Ectodermal cell (in vitro differentiated cells): ENCODE results near the gene FH.

Source experiments
- H3K27ac ChIP-seq: 2 replicates; pipeline ENCODE4 v1.7.0; 2013; ENCODE audit warnings: mild to moderate bottlenecking, low read depth, low read length; ENCODE audit not compliant: insufficient read depth, poor library complexity, severe bottlenecking
- H3K27me3 ChIP-seq: 2 replicates; pipeline ENCODE4 v1.7.0; 2013; ENCODE audit warnings: mild to moderate bottlenecking, low read length; ENCODE audit not compliant: insufficient read depth, control insufficient read depth, poor library complexity, severe bottlenecking
- H3K36me3 ChIP-seq: one replicate; pipeline ENCODE4 v1.7.0; 2013; ENCODE audit warnings: low read length; ENCODE audit not compliant: control insufficient read depth, insufficient read depth
- H3K4me1 ChIP-seq: one replicate; pipeline ENCODE4 v1.7.0; 2013; ENCODE audit warnings: low read length; ENCODE audit not compliant: control insufficient read depth, insufficient read depth
- H3K4me3 ChIP-seq: 2 replicates; pipeline ENCODE4 v1.7.0; 2013; ENCODE audit warnings: low read depth, low read length, control low read depth; ENCODE audit not compliant: insufficient read depth
- H3K9me3 ChIP-seq: 2 replicates; pipeline ENCODE4 v1.7.0; 2013; ENCODE audit warnings: mild to moderate bottlenecking, low read length, moderate library complexity; ENCODE audit not compliant: control insufficient read depth
- WGBS, 2 experiments: methylation state at CpG; one replicate each; pipeline ENCODE4 v1.1.7; 2013; ENCODE audit warnings: missing lambda C conversion rate in 2 of 2; 5-methylcytosine and 5-hydroxymethylcytosine counted together

FH gene

DNA sequence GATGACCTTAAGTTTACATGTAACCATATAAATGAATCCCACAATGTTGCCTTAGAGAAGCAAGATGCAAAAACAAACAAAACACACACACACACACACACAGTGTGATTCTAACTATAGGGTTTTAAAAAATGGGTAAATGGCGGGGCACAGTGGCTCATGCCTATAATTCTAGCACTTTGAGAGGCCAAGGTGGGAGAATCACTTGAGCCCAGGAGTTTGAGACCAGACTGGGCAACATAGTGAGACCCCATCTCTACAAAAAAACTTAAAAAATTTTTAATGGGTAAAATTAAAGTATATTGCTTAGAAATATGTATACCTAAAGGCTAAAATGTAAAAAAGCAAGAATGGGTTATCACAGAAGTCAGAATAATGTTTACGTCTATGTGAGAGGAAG is 28.5 kb upstream of the FH start:
- Histone ChIP-seq H3K9me3 (no peaks in the 10 kb centered on the region), H3K4me3 (no peak overlapping the region), H3K27ac (no peak overlapping the region), H3K4me1 (no peaks in the 10 kb centered on the region), H3K27me3 (no peaks in the 10 kb centered on the region), H3K36me3 (no peaks in the 10 kb centered on the region)
- WGBS, 2 experiments, result 87 to 94% methylated on average over 2 of the region's 2 CpGs

DNA sequence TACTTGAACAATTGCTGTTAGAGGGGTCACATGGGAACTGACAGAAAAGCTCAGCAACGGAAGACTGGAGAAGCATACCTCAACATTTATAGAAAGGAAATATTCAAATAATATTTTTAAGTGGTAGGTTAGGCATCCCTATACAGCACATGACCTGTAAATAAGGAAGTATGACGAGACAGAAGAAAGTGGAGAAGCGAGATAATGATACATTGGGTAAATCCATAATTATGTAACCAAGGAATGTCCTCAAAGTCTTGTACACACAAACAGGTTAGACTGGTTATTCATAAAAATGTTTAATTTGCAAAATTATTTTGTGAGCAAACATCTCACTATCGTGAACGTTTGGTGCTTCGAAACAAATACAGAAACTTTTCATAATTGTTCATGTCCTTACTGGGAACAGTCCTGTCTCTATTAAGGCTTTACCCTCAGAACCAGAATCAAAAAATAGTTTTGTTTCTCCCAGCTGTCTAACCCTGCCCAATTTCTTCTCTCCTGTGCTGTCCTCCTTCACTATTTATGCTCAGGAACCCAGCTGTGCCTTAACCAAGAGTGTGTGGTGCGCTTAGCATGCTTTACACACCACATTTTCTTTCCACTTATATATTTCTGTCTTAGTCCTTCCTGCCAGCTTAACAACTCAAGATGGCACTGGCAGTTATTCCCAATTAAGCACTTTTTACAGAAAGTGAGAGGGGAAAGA is 22.8 kb upstream of the FH start:
- WGBS, 2 experiments, result 92 to 96% methylated on average over 4 to 7 of the region's 7 CpGs

DNA sequence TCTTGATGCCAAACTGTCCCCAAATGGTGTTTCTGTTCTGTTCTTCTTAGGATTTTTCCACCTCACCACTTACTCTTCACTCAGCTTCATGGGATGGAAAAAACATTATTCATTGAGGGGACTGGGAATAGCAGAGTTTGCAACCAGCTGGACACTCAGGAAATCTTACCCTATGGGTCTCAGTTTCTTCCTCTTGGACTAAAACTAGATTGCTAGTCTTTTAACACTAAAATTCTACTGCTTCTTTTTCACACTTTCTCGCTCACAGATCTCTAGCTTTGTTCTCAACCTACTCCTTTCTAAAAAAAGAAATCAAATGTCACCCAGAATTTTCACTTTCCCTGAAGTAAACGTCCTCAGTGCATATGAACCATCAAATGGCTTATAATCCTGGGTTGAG is 17.4 kb upstream of the FH start:
- Histone ChIP-seq H3K36me3 (no peaks in the 10 kb centered on the region), H3K4me3 (no peak overlapping the region)
- WGBS, 2 experiments, result 90 to 94% methylated on average over 2 of the region's 2 CpGs

More for the DNA sequence above, 22.8 kb upstream of the FH start:
- H3K27me3 ChIP-seq, result no peaks in the 10 kb centered on the region
- no peaks in the 10 kb centered on the region for H3K4me1 ChIP-seq
- H3K9me3 ChIP-seq, result no peaks in the 10 kb centered on the region
- H3K4me3 ChIP-seq, result no peak overlapping the region
- H3K27ac ChIP-seq, result no peak overlapping the region
- H3K36me3 ChIP-seq, result no peaks in the 10 kb centered on the region

DNA sequence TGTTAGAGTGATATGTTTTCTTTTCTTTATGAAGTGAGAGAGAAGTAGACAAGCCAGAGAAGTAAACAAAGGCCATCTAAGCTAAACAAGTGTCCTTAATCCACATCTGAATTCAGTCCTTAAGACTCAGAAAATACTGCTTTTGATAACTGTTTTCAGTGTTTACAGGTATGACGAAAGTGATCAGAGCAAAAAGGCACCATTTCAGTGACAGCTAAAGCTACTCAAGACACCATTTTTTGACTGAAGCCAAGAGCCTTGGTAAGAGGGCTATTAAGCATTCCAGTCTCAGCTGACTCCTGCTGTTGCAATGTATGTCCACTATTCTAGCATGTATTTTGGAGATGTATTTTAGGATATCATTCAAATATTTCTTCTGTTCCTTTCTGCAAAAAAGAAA is 16.7 kb upstream of the FH start:
- no peaks in the 10 kb centered on the region for H3K9me3 ChIP-seq
- 89 to 100% methylated on average over 1 of the region's 1 CpG for WGBS, 2 experiments
- no peak overlapping the region for H3K4me3 ChIP-seq
- no peak overlapping the region for H3K27ac ChIP-seq
- H3K4me1 ChIP-seq, result no peaks in the 10 kb centered on the region
- no peaks in the 10 kb centered on the region for H3K36me3 ChIP-seq
- H3K27me3 ChIP-seq, result no peaks in the 10 kb centered on the region

More for the DNA sequence above, 17.4 kb upstream of the FH start:
- Histone ChIP-seq H3K4me1 (no peaks in the 10 kb centered on the region), H3K27me3 (no peaks in the 10 kb centered on the region), H3K27ac (no peak overlapping the region), H3K9me3 (no peaks in the 10 kb centered on the region)

DNA sequence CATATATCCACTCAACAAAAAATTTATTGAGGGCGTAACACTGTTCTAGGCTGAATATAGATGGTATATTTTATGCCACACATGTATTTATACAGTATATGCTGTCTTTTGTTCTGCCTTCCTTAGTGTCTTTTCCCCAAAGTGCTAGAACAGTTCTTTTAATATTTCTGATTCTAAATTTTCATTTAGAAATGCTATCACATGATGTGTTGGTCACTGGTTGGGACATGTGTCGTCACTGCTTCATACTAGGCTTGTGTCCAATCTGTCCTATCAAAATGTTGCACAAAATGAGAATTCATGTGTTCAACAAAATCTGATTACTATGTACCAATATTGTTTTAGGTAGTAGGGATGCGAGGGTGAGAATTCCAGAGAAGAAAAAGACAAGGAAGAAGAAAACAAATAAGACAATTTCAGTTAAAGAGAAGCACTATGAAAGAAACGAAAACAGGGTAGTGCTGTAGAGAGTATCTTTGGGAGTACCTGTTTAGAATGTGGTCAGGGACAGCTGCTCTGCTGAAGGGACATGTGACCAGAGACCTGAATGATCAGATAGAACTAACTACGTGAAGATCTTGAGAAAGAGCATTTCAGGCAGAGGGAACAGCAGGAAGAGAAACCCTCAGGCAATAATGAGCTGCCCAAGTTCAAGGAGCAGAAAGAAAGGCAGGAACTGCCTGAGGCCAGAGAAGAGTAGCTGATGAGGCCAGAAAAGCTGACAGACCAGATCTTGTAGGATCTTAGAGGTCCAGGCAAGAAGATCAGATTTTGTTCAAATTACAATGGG is 14.0 kb upstream of the FH start:
- no peak overlapping the region for H3K4me3 ChIP-seq
- no peaks in the 10 kb centered on the region for H3K36me3 ChIP-seq
- 80 to 87% methylated on average over 4 of the region's 5 CpGs for WGBS, 2 experiments
- H3K4me1 ChIP-seq, result no peaks in the 10 kb centered on the region
- no peak overlapping the region for H3K27ac ChIP-seq
- no peaks in the 10 kb centered on the region for H3K27me3 ChIP-seq
- no peaks in the 10 kb centered on the region for H3K9me3 ChIP-seq

DNA sequence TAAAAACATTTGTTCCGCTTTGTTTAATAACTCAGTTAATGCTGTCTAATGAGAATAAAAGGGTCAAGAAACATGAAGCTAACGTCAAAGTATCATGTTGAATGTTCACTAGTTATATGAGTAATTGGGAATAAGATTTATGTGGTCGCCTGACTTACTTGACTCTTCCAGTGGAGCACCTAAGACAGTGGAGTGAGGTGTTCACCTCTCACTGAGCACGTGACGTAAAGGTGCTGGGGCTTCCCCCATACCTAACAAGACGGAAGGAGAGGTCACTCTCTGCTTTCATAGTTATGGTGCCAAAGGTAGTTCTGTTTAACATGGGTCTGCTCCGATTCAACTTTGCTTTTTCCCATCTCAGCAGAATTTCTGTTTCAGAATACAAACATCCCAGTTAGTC is 13.3 kb upstream of the FH start:
- H3K4me1 ChIP-seq, result no peaks in the 10 kb centered on the region
- no peaks in the 10 kb centered on the region for H3K36me3 ChIP-seq
- H3K4me3 ChIP-seq, result no peak overlapping the region
- H3K27me3 ChIP-seq, result no peaks in the 10 kb centered on the region
- WGBS, 2 experiments, result 91 to 92% methylated on average over 7 of the region's 7 CpGs
- no peak overlapping the region for H3K27ac ChIP-seq
- H3K9me3 ChIP-seq, result no peaks in the 10 kb centered on the region

DNA sequence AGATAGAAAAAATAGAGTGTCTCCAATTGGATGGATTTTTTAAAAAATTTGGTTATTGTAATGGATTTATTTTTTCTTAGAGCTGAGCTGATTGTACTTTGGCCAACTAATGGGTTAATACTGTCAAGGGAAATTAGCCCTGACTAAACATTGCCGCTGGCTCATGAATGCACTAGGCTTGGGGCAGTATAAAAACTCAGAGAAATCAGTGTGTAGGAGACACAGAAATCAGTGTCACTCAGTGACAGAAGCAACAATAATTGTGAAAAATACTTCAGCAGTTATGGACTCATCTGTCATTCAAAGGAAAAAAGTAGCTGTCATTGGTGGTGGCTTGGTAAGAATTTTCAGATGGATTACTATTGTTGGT is 12.6 kb upstream of the FH start, which contains the start of gene KMO:
TSS of gene KMO (plus strand) at position 217 of the 370 bp plus-strand sequence. CDS start at position 284, 67 bp downstream.
- H3K9me3 ChIP-seq, result no peaks in the 10 kb centered on the region
- no peak within 1 kb of the TSS for H3K4me3 ChIP-seq
- H3K4me1 ChIP-seq, result no peaks in the 10 kb centered on the region
- 64 to 68% methylated on average over 1 of the region's 1 CpG for WGBS, 2 experiments
- no peaks in the 10 kb centered on the region for H3K36me3 ChIP-seq
- no peak within 1 kb of the TSS for H3K27ac ChIP-seq
- no peaks in the 10 kb centered on the region for H3K27me3 ChIP-seq

DNA sequence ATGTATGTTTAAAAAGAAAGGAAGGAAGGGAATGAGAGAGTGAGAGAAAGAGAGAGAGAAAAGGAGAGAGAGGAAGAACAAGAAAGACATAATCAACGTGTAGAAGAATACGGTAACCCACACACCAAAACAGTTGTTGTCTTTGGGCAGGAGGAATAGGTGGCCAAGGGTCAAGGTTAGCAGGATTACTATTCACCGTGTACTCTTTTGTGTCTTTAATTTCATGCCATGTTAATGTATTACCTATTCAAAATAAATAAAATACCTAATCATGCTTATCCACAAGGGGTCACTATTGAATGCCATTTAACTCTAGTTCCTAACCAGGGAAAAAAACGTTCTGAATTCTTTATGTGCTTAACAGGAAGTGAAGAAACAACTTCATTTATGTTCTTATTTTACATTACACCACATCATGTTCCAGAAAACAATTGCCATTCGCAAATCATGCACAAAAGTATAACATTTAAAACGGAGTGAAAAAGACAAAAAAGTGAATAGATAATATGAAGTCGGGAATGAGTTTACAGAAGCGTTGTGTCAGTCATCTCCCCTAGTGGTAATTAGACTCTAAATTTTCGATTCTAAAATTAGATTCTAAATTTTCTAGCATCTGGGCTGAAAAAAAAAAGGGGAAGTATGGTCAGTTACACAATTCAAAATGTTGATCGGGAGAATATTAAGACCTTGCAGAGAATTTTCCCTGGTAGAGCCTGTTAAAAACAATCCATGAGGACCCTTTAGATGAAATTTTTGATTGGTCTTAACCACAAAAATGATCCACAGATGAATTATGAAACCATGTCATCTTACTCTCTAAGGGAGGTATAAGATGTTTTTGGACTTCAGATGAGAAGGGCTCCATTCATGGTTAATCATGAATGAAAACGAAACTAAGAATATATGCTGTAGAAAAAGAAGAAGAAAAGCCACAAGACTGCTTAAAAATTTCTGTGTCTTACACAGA is 11.9 kb upstream of the FH start:
- Histone ChIP-seq H3K27ac (no peak overlapping the region), H3K4me1 (no peaks in the 10 kb centered on the region), H3K27me3 (no peaks in the 10 kb centered on the region), H3K9me3 (no peaks in the 10 kb centered on the region), H3K4me3 (no peak overlapping the region), H3K36me3 (no peaks in the 10 kb centered on the region)
- 61 to 75% methylated on average over 7 to 9 of the region's 11 CpGs for WGBS, 2 experiments

DNA sequence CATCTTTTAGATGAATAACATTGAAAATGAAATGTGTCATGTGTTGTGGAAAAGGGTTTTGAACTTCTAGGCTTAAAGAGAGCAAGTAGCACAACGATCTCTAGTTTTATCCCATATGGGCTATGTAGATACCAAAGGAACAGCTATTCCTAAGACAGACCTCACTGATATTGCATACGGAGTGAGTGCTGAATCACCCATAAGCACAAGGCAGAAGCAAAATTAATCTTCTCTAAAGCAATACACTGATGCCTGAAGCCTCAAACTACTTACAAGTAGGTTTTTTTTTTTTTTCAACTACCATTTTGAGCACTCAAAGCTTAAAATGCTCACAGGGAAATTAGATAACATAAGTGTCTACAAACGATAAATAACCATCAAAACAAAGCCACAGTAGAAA is 7.6 kb upstream of the FH start:
- no peaks in the 10 kb centered on the region for H3K9me3 ChIP-seq
- no peaks in the 10 kb centered on the region for H3K4me1 ChIP-seq
- peaks cover 16% of the 10 kb centered on the region for H3K27me3 ChIP-seq
- no peak overlapping the region for H3K27ac ChIP-seq
- 91 to 98% methylated on average over 3 of the region's 3 CpGs for WGBS, 2 experiments
- no peak overlapping the region for H3K4me3 ChIP-seq
- no peaks in the 10 kb centered on the region for H3K36me3 ChIP-seq

DNA sequence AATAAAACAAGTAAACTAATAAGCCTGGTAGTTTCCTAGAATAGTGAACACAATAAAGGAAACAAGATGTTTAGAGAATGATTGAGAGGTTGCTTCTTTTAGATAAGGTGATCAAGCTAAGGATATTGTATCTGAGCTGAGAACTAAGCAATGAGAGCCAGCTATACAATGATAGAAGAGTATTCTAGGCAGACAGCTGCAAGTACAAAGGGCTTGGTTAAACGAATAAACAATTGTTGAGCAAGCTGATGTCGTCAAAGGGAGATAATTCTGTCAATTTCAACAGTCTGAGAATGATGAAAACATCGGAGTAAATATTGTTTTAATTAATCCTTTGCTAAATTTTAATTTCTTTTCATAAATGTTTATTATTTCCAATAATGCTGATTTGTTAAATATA is 5.5 kb upstream of the FH start:
- WGBS, 2 experiments, result 81 to 94% methylated on average over 2 to 3 of the region's 3 CpGs
- H3K27me3 ChIP-seq, result peaks cover 18% of the 10 kb centered on the region
- H3K36me3 ChIP-seq, result no peaks in the 10 kb centered on the region
- no peaks in the 10 kb centered on the region for H3K4me1 ChIP-seq
- H3K9me3 ChIP-seq, result no peaks in the 10 kb centered on the region
- H3K4me3 ChIP-seq, result no peak overlapping the region
- no peak overlapping the region for H3K27ac ChIP-seq
